ENCODE data around the gene UBE2H.

The UBE2H gene

DNA sequence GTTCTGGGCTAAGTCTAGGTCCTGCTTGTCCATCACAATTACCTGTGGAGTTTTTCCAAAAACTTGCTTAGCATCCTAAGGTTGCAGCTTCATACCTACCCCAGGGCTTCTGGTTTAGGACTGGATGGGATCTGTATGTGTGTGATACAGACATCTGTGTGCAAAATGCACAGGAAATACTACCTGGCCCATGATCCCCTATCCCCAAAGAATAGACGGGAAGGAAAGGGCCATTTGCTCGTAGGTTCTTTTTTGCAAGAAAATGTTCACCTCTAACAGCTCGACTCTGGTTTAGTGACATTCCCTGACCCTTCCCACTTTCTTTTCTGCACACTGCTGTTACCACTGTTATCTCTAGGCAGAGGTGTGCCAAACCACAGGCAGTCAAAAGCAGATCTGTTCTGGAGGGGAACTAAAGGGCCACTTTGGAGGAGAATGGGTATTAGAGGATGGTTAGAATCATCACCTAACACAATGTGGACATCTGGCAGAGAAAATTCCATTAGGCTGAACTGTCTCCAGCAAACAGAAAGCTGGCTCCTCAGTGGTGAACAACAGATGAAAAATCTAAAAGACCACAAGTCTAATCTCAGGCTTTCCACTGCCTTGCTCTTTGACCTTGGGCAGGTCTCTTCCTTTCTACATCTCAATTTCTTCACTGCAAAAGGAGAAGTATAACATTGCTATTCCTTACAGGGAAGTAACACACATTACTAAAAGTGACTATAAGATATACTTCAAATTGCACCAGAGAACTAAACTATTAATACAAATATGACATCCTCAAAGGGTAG is 107.4 kb downstream of the UBE2H start:
- Histone ChIP-seq H3K36me3 (no peaks in the 10 kb centered on the region), H3K27me3 (no peaks in the 10 kb centered on the region), H3K4me3 (ENCODE audit: low read depth, low read length) (no peak overlapping the region), H3K4me1 (peaks cover 4% of the 10 kb centered on the region; the same call in 1 of the 2 replicates), H3K9me3 (no peaks in the 10 kb centered on the region)
- no peak for DNase-seq
- TF ChIP-seq, protein P1, sequence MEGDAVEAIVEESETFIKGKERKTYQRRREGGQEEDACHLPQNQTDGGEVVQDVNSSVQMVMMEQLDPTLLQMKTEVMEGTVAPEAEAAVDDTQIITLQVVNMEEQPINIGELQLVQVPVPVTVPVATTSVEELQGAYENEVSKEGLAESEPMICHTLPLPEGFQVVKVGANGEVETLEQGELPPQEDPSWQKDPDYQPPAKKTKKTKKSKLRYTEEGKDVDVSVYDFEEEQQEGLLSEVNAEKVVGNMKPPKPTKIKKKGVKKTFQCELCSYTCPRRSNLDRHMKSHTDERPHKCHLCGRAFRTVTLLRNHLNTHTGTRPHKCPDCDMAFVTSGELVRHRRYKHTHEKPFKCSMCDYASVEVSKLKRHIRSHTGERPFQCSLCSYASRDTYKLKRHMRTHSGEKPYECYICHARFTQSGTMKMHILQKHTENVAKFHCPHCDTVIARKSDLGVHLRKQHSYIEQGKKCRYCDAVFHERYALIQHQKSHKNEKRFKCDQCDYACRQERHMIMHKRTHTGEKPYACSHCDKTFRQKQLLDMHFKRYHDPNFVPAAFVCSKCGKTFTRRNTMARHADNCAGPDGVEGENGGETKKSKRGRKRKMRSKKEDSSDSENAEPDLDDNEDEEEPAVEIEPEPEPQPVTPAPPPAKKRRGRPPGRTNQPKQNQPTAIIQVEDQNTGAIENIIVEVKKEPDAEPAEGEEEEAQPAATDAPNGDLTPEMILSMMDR (IDR thresholded peaks at IDR 0.05; ENCODE audit: low read depth, low read length): no peak

DNA sequence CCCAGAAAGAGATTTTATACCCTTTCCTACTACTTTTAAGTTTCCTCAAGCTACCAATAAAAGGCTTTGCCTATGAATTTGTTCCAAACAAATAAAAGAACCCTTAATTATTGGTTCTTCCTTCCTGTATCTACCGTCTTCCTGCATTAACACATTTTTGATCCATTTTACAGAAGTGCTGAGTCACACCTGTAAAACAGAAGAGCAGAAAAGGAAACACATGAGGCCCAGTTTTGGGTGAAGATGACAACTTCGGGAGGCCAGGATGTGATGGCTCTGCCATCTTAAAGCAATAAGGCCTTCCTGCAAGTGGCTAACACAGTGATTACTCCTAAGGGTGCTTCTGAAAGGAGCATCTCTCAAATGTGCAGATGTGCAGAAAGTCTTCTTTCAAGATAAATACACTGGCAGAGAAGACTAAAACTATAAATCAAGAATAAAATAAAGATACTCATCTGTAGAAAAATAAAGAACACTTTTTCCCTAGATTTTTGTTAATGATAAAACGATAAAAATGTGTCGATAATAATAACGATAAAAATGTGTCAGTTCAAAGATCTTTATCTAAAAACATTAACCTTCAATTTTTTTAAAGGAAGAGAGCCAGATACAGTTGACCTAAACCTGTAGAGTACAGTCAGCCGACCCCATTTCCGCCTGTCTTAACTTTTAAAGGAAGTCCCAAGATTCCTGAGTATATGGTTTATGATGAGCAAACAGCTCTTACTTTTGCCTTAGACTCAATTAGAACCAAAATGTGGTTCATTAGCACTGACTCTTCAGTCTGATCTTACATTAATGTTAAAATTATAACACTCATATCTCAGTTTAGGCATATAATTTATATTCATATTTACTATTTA is 108.6 kb downstream of the UBE2H start:
- Histone ChIP-seq H3K27me3 (no peaks in the 10 kb centered on the region), H3K36me3 (no peaks in the 10 kb centered on the region), H3K4me1 (peaks cover 4% of the 10 kb centered on the region; the same call in 1 of the 2 replicates), H3K4me3 (ENCODE audit: low read depth, low read length) (no peak overlapping the region), H3K9me3 (no peaks in the 10 kb centered on the region)
- no peak for DNase-seq
- TF ChIP-seq, protein P1 (IDR thresholded peaks at IDR 0.05; ENCODE audit: low read depth, low read length): no peak

DNA sequence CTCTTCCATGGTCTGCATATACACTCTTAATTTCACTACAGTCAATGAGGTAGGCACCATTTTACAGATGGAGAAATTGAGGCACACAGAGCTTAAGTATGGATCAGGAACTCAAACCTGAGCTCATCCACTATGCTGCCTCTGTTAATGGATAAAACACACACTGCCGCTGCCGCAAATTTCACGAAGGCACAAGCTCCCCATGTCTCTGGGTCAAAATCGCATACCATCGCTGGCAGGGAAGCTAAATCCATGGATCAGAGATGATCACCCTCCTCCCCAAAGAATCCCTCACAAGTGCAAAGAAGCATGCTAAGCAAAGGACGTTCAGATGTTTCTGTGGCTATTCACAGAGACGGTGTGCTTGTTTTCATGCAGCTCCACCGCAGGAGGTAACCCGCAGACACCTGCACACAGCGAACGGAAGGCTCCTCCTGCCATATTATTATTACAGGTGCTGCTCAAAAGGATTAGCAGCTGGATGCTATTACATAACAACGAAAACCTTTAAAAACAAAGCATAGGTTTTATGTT is 109.3 kb downstream of the UBE2H start:
- peaks cover 4% of the 10 kb centered on the region; the same call in 1 of the 2 replicates for H3K4me1 ChIP-seq
- no peaks in the 10 kb centered on the region for H3K27me3 ChIP-seq
- no peaks in the 10 kb centered on the region for H3K9me3 ChIP-seq
- DNase-seq: no peak
- TF ChIP-seq, protein P1 (IDR thresholded peaks at IDR 0.05; ENCODE audit: low read depth, low read length): no peak
- H3K36me3 ChIP-seq: no peaks in the 10 kb centered on the region
- no peak overlapping the region for H3K4me3 ChIP-seq (ENCODE audit: low read depth, low read length)

DNA sequence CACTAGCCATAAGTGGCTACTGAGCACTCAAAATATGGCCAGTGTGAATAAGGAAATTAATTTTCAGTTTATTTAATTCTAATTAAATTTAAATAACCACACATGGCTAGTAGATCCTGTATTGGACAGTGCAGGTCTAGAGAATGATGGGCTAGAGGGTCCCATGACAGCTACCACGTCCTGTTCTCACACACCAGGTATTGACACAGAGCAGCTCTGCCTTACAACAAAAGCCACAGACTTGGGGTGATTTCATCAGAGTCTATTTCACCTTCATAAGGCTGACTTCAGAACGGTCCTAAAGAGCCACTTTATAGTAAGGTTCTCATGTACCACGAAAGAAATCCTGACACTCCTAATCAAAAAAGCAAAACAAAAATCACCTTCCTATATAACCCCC is 111.3 kb downstream of the UBE2H start:
- no peaks in the 10 kb centered on the region for H3K36me3 ChIP-seq
- peaks cover 4% of the 10 kb centered on the region; the same call in 1 of the 2 replicates for H3K4me1 ChIP-seq
- no peak for DNase-seq
- TF ChIP-seq, protein P1 (IDR thresholded peaks at IDR 0.05; ENCODE audit: low read depth, low read length): no peak
- H3K9me3 ChIP-seq: no peaks in the 10 kb centered on the region
- no peak overlapping the region for H3K4me3 ChIP-seq (ENCODE audit: low read depth, low read length)
- no peaks in the 10 kb centered on the region for H3K27me3 ChIP-seq

DNA sequence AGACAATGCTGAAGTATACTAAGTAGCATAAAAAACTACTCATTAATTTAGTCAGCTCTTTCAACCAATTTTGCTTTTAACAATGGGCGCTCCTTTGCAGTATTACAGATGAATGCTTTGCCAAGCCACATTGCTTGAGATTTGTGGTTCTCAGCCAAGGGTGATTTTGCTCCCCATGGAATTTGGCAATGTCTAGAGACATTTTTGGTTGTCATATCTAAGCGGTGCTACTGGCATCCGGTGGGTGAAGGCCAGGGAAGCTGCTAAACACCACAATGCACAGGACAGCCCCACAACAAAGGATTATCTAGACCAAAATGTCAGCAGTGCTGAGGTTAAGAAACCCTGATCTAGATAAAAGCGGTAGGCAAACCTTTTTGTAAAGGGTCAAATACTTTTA is 112.0 kb downstream of the UBE2H start:
- peaks cover 4% of the 10 kb centered on the region; the same call in 1 of the 2 replicates for H3K4me1 ChIP-seq

More for the DNA sequence above, 112.0 kb downstream of the UBE2H start:
- Histone ChIP-seq H3K27me3 (no peaks in the 10 kb centered on the region), H3K9me3 (no peaks in the 10 kb centered on the region), H3K36me3 (no peaks in the 10 kb centered on the region), H3K4me3 (ENCODE audit: low read depth, low read length) (no peak overlapping the region)
- TF ChIP-seq, protein P1 (IDR thresholded peaks at IDR 0.05; ENCODE audit: low read depth, low read length): no peak
- DNase-seq: no peak

Data from BE2C (cell line).